HG02943 (cell line): Measurements from ENCODE around the gene ZBTB6.
"Not testable (repeated sequence)": the region's sequence is repeated elsewhere in the genome, so short reads cannot be mapped to it uniquely, and the experiment has no call there.

Experiments used
- ATAC-seq: cut with Tn5 transposase; IDR thresholded peaks from one replicate; pipeline ENCODE4 v1.9.1; 2021; ENCODE audit warnings: mild to moderate bottlenecking, low read depth, moderate library complexity; ENCODE audit not compliant: unreplicated experiment

The ZBTB6 gene

GRCh38 chr9:122930541-122931225 is 17.6 kb upstream of the ZBTB6 start:
- ATAC-seq = no peak

GRCh38 chr9:122929796-122930354 is 16.8 kb upstream of the ZBTB6 start:
- ATAC-seq = no peak

GRCh38 chr9:122923947-122924346 is 10.8 kb upstream of the ZBTB6 start:
- ATAC-seq = no peak

- no peak for ATAC-seq
Measured at GRCh38 chr9:122922713-122923112, 9.6 kb upstream of the ZBTB6 start.

GRCh38 chr9:122918310-122918709 is 5.2 kb upstream of the ZBTB6 start:
- ATAC-seq = no peak

- no peak for ATAC-seq
Measured at GRCh38 chr9:122912671-122912963, 506 bp downstream of the ZBTB6 start.

GRCh38 chr9:122906122-122906521 is 7.0 kb downstream of the ZBTB6 start:
- ATAC-seq = not testable (repeated sequence)

- ATAC-seq = peak; percentile 81
Measured at GRCh38 chr9:122904823-122905710, 8.1 kb downstream of the ZBTB6 start, which contains the start of gene RC3H2. TSS of gene RC3H2 (minus strand) at chr9:122905359. CDS start at chr9:122897509, 7,850 bp downstream.

- ATAC-seq = peak; percentile 21
Measured at GRCh38 chr9:122904466-122904822, 8.7 kb downstream of the ZBTB6 start.

GRCh38 chr9:122900791-122901190 is 12.3 kb downstream of the ZBTB6 start:
- ATAC-seq = no peak

GRCh38 chr9:122897969-122898368 is 15.2 kb downstream of the ZBTB6 start:
- no peak for ATAC-seq

- no peak for ATAC-seq
Measured at GRCh38 chr9:122888480-122888879, 24.6 kb downstream of the ZBTB6 start.

- ATAC-seq = no peak
Measured at GRCh38 chr9:122883125-122883524, 30.0 kb downstream of the ZBTB6 start.

- ATAC-seq = no peak
Measured at GRCh38 chr9:122879443-122879842, 33.7 kb downstream of the ZBTB6 start.

GRCh38 chr9:122875523-122875922 is 37.6 kb downstream of the ZBTB6 start:
- no peak for ATAC-seq

GRCh38 chr9:122867276-122867675 is 45.8 kb downstream of the ZBTB6 start:
- ATAC-seq = not testable (repeated sequence)

GRCh38 chr9:122866079-122866478 is 47.0 kb downstream of the ZBTB6 start:
- no peak for ATAC-seq

GRCh38 chr9:122865300-122865699 is 47.8 kb downstream of the ZBTB6 start:
- ATAC-seq = no peak

- no peak for ATAC-seq
Measured at GRCh38 chr9:122863407-122863806, 49.7 kb downstream of the ZBTB6 start.

GRCh38 chr9:122860319-122861142 is 52.6 kb downstream of the ZBTB6 start:
- ATAC-seq = no peak
